Keratinocyte (primary cell): ENCODE data around the gene IL6R. TPM values are rescaled to one million over a fixed set of nuclear protein-coding genes. Genes with fewer than 3 reads are reported as not detected.

Experiments used
- DNase-seq: peaks from one replicate; pipeline ENCODE4 v3.0.0-alpha.2; 2011; ENCODE audit warnings: low read depth, missing footprints, low spot score
- FAIRE-seq: peaks from 2 replicates; lab custom pipeline; 2011; peaks lifted over from hg19 to GRCh38; lab: Jason Lieb, UNC
- H2AFZ ChIP-seq: 2 replicates; pipeline ENCODE4 v1.6.0; 2012; ENCODE audit warnings: low read length, control low read depth, inconsistent platforms; ENCODE audit not compliant: control insufficient read depth
- H3K27ac ChIP-seq: 2 replicates; pipeline ENCODE4 v1.5.1; 2011; ENCODE audit warnings: low read length; ENCODE audit not compliant: control insufficient read depth, insufficient read depth
- H3K27me3 ChIP-seq: 3 replicates; pipeline ENCODE4 v1.6.0; 2011; ENCODE audit warnings: low read length; ENCODE audit not compliant: control insufficient read depth, insufficient read depth; ENCODE audit errors: extremely low read depth
- H3K36me3 ChIP-seq, 2 experiments: 2 replicates in 1 of 2; 3 replicates in 1 of 2; pipeline ENCODE4 v1.5.1; 2011; ENCODE audit warnings: low read length in 2 of 2, mild to moderate bottlenecking in 1 of 2; ENCODE audit not compliant: control insufficient read depth in 2 of 2, insufficient read depth in 2 of 2; ENCODE audit errors: extremely low read depth in 1 of 2
- H3K4me1 ChIP-seq: 3 replicates; pipeline ENCODE4 v1.5.1; 2011; ENCODE audit warnings: low read length; ENCODE audit not compliant: control insufficient read depth, insufficient read depth; ENCODE audit errors: extremely low read depth
- H3K4me2 ChIP-seq: 3 replicates; pipeline ENCODE4 v1.6.0; 2011; ENCODE audit warnings: low read depth, low read length; ENCODE audit not compliant: control insufficient read depth, insufficient read depth; ENCODE audit errors: extremely low read depth
- H3K4me3 ChIP-seq, 3 experiments: fragments of 200-600 bp in 1 of 3; sonication (generic) in 1 of 3; 2 replicates in 2 of 3; 3 replicates in 1 of 3; pipeline ENCODE4 v1.5.1; 2011 to 2016; ENCODE audit warnings: low read length in 3 of 3, mild to moderate bottlenecking in 3 of 3, control low read depth in 2 of 3, inconsistent platforms in 1 of 3, low read depth in 1 of 3, mixed read lengths in 1 of 3, mixed run types in 1 of 3, moderate library complexity in 1 of 3; ENCODE audit not compliant: control insufficient read depth in 2 of 3, insufficient read depth in 2 of 3; ENCODE audit errors: extremely low read depth in 1 of 3
- H3K79me2 ChIP-seq: 2 replicates; pipeline ENCODE4 v1.6.0; 2012; ENCODE audit warnings: low read length; ENCODE audit not compliant: control insufficient read depth, insufficient read depth
- H3K9ac ChIP-seq: 3 replicates; pipeline ENCODE4 v1.6.0; 2011; ENCODE audit warnings: low read length; ENCODE audit not compliant: control insufficient read depth, insufficient read depth; ENCODE audit errors: extremely low read depth
- H3K9me1 ChIP-seq: 3 replicates; pipeline ENCODE4 v1.6.0; 2011; ENCODE audit warnings: low read length; ENCODE audit not compliant: control insufficient read depth, insufficient read depth; ENCODE audit errors: extremely low read depth
- H3K9me3 ChIP-seq: 2 replicates; pipeline ENCODE4 v1.5.1; 2012; ENCODE audit warnings: low read depth, low read length; ENCODE audit not compliant: control insufficient read depth
- H4K20me1 ChIP-seq: 3 replicates; pipeline ENCODE4 v1.6.0; 2011; ENCODE audit warnings: low read length; ENCODE audit not compliant: control insufficient read depth, insufficient read depth; ENCODE audit errors: extremely low read depth
- CTCF ChIP-seq, 3 experiments: IDR thresholded peaks in 1 of 3; conservative IDR thresholded peaks in 1 of 3; optimal IDR thresholded peaks in 1 of 3; 2 replicates in 2 of 3; 3 replicates in 1 of 3; pipeline versions ENCODE3 to v1.5.1; 2011; ENCODE audit warnings: low read length in 3 of 3, mild to moderate bottlenecking in 3 of 3, moderate library complexity in 2 of 3, control low read depth in 1 of 3, inconsistent platforms in 1 of 3; ENCODE audit not compliant: insufficient read depth in 2 of 3; ENCODE audit errors: extremely low read depth in 1 of 3
- EZH2 ChIP-seq: IDR thresholded peaks from one replicate; pipeline ENCODE4 v1.6.1; 2012; ENCODE audit warnings: inconsistent platforms, mild to moderate bottlenecking, low read length, moderate library complexity
- dilution Hi-C: fragments of 300-500 bp; cut with MboI; formaldehyde crosslinking; loops from one replicate; pipeline ENCODE4 v1.7.0; 2020; ENCODE audit warnings: low sequenced_read_pairs; ENCODE audit not compliant: extremely low pct_ligation_motif_present
- polyA plus RNA-seq, 5 experiments: library from polyadenylated mRNA; depleted of rRNA in 3 of 5; stranded (reverse) in 3 of 5; stranded (forward) in 1 of 5; unstranded in 1 of 5; fragments of >200 nt; gene quantifications; 1 replicate in 1 of 5; 2 replicates in 3 of 5; 3 replicates in 1 of 5; pipeline versions ENCODE4 v1.2.1 to v1.2.3, GENCODE V29; 2011 to 2012; ENCODE audit warnings: missing spikeins in 2 of 5, low read depth in 1 of 5, low replicate concordance in 1 of 5

Gene IL6R
- polyA plus RNA-seq, 1 donor (not counting 4 experiments of a cell fraction or from before 2014, with no cell fraction given): 12.6 TPM

GRCh38 chr1:154414606-154415005, 9.5 kb downstream of the IL6R start:
- FAIRE-seq: no peak

DNA sequence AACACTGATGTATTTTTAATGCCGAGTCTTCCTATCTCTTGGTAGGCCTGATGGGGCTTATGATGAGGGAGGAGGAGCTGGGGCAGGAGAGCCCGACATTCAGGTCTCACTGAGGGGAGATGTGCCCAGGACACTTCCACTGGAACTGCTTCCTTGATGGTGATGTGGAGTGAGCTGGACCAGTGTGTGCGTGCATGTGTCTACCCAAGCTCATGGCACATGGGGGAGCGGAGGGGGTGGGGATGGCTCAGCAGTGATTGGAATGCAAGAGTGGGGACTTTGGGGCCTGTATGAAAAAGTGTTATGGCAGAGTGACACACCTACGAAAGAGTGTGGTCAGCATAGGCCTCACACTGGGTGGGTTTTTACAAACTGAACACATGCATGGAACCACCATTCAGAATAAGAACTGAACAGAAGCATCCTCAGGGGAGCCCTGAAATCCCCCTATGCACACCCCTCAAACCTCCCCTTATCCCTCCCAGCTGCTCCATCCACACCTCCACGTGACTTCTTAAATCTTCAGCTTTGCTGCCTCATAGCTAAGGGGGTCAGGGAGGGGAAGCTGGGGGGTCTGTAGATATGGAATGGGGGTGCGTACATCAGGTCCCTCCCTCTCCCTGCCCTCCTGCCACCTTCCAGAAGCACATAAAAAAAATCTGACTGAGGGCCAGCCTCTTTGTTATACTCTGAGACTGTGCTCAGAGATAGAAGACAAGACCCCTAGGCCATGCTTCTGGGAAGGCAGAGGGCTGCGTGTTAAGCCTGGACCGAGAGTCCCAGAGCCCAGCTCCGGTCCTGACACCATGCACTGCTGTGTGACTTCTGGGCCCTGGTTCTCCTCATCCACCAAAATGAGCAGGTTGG, 11.6 kb downstream of the IL6R start:
- no peak overlapping the region for H3K4me2 ChIP-seq
- H3K27me3 ChIP-seq: no peaks in the 10 kb centered on the region
- no peaks in the 10 kb centered on the region for H3K9me3 ChIP-seq
- peaks cover 15% of the 10 kb centered on the region for H3K79me2 ChIP-seq
- peaks cover 40% of the 10 kb centered on the region for H3K4me1 ChIP-seq
- TF ChIP-seq CTCF (optimal IDR thresholded peaks at IDR 0.05 in 1 of 3, IDR thresholded peaks at IDR 0.05 in 1 of 3, conservative IDR thresholded peaks at IDR 0.05 in 1 of 3; ENCODE audit: extremely low read depth in 1 of 3, insufficient read depth in 2 of 3, low read length in 3 of 3): no peak
- no peak for TF ChIP-seq EZH2
- DNase-seq: no peak
- dilution Hi-C loops: no loop called here
- no peak overlapping the region for H2AFZ ChIP-seq
- peaks cover 6% of the 10 kb centered on the region for H3K9me1 ChIP-seq
- H3K27ac ChIP-seq: no peak overlapping the region
- no peak overlapping the region for H3K4me3 ChIP-seq
- peaks cover 0 to 4% of the 10 kb centered on the region in 2 experiments for H3K36me3 ChIP-seq
- H3K9ac ChIP-seq: no peak overlapping the region
- no peak for FAIRE-seq
- no peaks in the 10 kb centered on the region for H4K20me1 ChIP-seq

More at GRCh38 chr1:154414606-154415005, 9.5 kb downstream of the IL6R start:
- no peak overlapping the region for H3K27ac ChIP-seq
- no peak overlapping the region for H3K9ac ChIP-seq
- no peak overlapping the region for H2AFZ ChIP-seq
- dilution Hi-C loops: no loop called here
- TF ChIP-seq EZH2 (no peak), CTCF (optimal IDR thresholded peaks at IDR 0.05 in 1 of 3, IDR thresholded peaks at IDR 0.05 in 1 of 3, conservative IDR thresholded peaks at IDR 0.05 in 1 of 3; ENCODE audit: extremely low read depth in 1 of 3, insufficient read depth in 2 of 3, low read length in 3 of 3) (no peak)
- no peak overlapping the region for H3K4me2 ChIP-seq
- H3K9me1 ChIP-seq: peaks cover 4% of the 10 kb centered on the region
- H3K4me3 ChIP-seq: no peak overlapping the region
- DNase-seq: no peak
- H3K9me3 ChIP-seq: no peaks in the 10 kb centered on the region
- H3K79me2 ChIP-seq: peaks cover 24% of the 10 kb centered on the region
- no peaks in the 10 kb centered on the region for H4K20me1 ChIP-seq
- H3K36me3 ChIP-seq: peaks cover 0 to 1% of the 10 kb centered on the region in 2 experiments
- H3K4me1 ChIP-seq: peaks cover 24% of the 10 kb centered on the region
- H3K27me3 ChIP-seq: no peaks in the 10 kb centered on the region
